Esophagus muscularis mucosa (tissue), 4 donors: ENCODE measurements around the gene RND1. TPM values are rescaled to one million over a fixed set of nuclear protein-coding genes. Genes with fewer than 3 reads are reported as not detected.
"Not testable (repeated sequence)": the region's sequence is repeated elsewhere in the genome, so short reads cannot be mapped to it uniquely, and the experiment has no call there.

Experiments used
- DNase-seq: peaks from one replicate; pipeline ENCODE4 v3.0.0-alpha.2; 2017; ENCODE audit errors: extremely low spot score
- H3K27ac ChIP-seq, 4 donors: fragments of 200-600 bp; sonication (generic); replicated peaks in 1 of 4; 1 replicate in 3 of 4; 2 replicates in 1 of 4; pipeline ENCODE4 v1.5.1; 2016 to 2019; ENCODE audit warnings: mild to moderate bottlenecking in 1 of 4
- H3K27me3 ChIP-seq, 4 donors: fragments of 200-600 bp; sonication (generic); one replicate each; pipeline versions ENCODE4 v1.5.1 to v1.6.0; 2016 to 2019
- H3K36me3 ChIP-seq, 4 donors: fragments of 200-600 bp; sonication (generic); one replicate each; pipeline ENCODE4 v1.5.1; 2016 to 2019
- H3K4me1 ChIP-seq, 4 donors: fragments of 200-600 bp; sonication (generic); one replicate each; pipeline ENCODE4 v1.5.1; 2016 to 2019
- H3K4me3 ChIP-seq, 4 donors: fragments of 200-600 bp; sonication (generic); 1 replicate in 2 of 4; 2 replicates in 2 of 4; pipeline ENCODE4 v1.5.1; 2016 to 2019; ENCODE audit warnings: mild to moderate bottlenecking in 4 of 4, moderate library complexity in 1 of 4
- H3K9me3 ChIP-seq, 4 donors: fragments of 200-600 bp; sonication (generic); 1 replicate in 3 of 4; 2 replicates in 1 of 4; pipeline ENCODE4 v1.5.1; 2016 to 2019
- EP300 ChIP-seq: sonication (generic); formaldehyde crosslinking; IDR thresholded peaks from one replicate; pipeline ENCODE4 v1.6.1; 2017; ENCODE audit warnings: antibody characterized with exemption
- POLR2A ChIP-seq: fragments of 450-650 bp; IDR thresholded peaks from one replicate; pipeline ENCODE4 v1.6.1; 2017; ENCODE audit warnings: antibody characterized with exemption, moderate library complexity, mild to moderate bottlenecking, low read depth
- POLR2AphosphoS5 ChIP-seq, 2 donors: sonication (generic); formaldehyde crosslinking; IDR thresholded peaks; one replicate each; pipeline ENCODE4 v1.6.1; 2017; ENCODE audit warnings: antibody characterized with exemption in 2 of 2
- WGBS: methylation state at CpG from one replicate; pipeline ENCODE4 v1.1.5; 2018; 5-methylcytosine and 5-hydroxymethylcytosine counted together
- intact Hi-C: fragments of 100-400 bp; cut with DNase I; formaldehyde crosslinking; loops from one replicate; pipeline ENCODE4 v1.15.1; 2023
- total RNA-seq, 4 donors: library from RNA; depleted of rRNA; stranded (reverse); fragments of >200 nt; gene quantifications; one replicate each; pipeline versions ENCODE4 v1.1.0 to v1.2.1, GENCODE V29; 2016
- TF ChIP-seq, protein P1 (sequence below), 3 experiments: fragments of 200-600 bp in 2 of 3; fragments of 450-650 bp in 1 of 3; sonication (generic) in 2 of 3; IDR thresholded peaks; one replicate each; pipeline ENCODE4 v1.5.1; 2017 to 2019; ENCODE audit warnings: antibody characterized with exemption in 3 of 3, mild to moderate bottlenecking in 2 of 3, moderate library complexity in 1 of 3

The RND1 gene
- total RNA-seq, 4 donors from 2014 or later: 0.29 to 6.5 (median 0.32) TPM; not detected in 1

DNA sequence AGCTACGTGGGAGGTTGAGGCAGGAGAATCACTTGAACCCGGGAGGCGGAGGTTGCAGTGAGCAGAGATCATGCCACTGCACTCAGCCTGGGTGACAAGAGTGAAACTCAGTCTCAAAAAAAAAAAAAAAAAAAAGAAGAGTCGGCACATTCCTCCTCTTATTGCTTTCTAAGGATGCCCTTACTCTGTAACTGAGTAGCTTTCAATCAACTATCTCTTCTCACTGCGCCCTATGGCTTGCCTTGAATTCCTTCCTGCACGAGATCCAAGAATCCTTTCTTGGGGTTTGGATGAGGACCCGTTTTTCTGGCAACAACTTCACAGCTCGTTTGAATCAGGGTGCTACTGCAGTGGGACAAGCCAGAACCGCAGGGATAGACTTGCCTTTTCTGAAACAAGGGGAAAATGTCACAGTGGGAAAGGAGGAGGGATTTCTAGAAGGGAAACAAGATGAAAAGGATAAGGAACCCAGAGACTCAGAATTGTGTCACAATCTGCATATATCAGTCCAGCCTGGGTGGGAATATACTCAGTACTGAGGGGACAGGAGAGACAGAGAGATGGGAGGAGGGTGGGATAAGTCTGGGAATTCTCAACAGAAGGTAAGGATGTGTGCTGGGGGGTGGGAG lies 16.1 kb upstream of the RND1 start:
- Histone ChIP-seq H3K27ac (peak overlapping the region in 3 of 4 donors; percentile 7 to 46 (median 45)), H3K27me3 (peaks cover 0 to 44% (median 1%) of the 10 kb centered on the region in 4 donors), H3K4me3 (peak overlapping the region in 3 of 4 donors; percentile 1 to 30 (median 25)), H3K9me3 (no peaks in the 10 kb centered on the region), H3K4me1 (peaks cover 8 to 20% (median 14%) of the 10 kb centered on the region in 4 donors), H3K36me3 (no peaks in the 10 kb centered on the region)
- WGBS: 42% methylated on average over 9 of the region's 9 CpGs
- intact Hi-C loops: no loop called here
- DNase-seq: no peak
- TF ChIP-seq, protein P1, sequence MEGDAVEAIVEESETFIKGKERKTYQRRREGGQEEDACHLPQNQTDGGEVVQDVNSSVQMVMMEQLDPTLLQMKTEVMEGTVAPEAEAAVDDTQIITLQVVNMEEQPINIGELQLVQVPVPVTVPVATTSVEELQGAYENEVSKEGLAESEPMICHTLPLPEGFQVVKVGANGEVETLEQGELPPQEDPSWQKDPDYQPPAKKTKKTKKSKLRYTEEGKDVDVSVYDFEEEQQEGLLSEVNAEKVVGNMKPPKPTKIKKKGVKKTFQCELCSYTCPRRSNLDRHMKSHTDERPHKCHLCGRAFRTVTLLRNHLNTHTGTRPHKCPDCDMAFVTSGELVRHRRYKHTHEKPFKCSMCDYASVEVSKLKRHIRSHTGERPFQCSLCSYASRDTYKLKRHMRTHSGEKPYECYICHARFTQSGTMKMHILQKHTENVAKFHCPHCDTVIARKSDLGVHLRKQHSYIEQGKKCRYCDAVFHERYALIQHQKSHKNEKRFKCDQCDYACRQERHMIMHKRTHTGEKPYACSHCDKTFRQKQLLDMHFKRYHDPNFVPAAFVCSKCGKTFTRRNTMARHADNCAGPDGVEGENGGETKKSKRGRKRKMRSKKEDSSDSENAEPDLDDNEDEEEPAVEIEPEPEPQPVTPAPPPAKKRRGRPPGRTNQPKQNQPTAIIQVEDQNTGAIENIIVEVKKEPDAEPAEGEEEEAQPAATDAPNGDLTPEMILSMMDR (IDR thresholded peaks at IDR 0.05): no peak
- no peak for TF ChIP-seq POLR2A
- TF ChIP-seq EP300: no peak
- TF ChIP-seq POLR2AphosphoS5 (IDR thresholded peaks at IDR 0.05): no peak

DNA sequence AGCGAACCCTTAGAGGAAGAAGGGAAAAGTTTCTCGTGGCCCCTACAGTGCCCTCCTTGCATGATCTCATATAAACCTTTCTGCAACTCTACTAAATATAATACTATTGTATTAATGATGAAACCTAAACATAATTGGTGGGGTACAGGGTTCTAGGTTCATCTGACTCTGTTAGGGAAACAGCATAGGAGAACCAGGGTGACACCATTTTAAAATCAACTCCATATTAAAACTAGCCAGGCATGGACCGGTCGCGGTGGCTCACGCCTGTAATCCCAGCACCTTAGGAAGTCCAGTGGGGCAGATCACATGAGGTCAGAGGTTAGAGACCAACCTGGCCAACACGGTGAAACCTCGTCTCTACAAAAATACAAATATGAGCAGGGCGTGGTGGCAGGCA lies 15.0 kb upstream of the RND1 start:
- Histone ChIP-seq H3K27me3 (peaks cover 0 to 44% (median 1%) of the 10 kb centered on the region in 4 donors), H3K4me3 (no peak overlapping the region), H3K27ac (no peak overlapping the region), H3K4me1 (peaks cover 8 to 20% (median 14%) of the 10 kb centered on the region in 4 donors), H3K9me3 (no peaks in the 10 kb centered on the region), H3K36me3 (no peaks in the 10 kb centered on the region)
- DNase-seq: no peak
- TF ChIP-seq POLR2AphosphoS5 (IDR thresholded peaks at IDR 0.05) (no peak), EP300 (no peak), POLR2A (no peak)
- TF ChIP-seq, protein P1 (IDR thresholded peaks at IDR 0.05): no peak
- intact Hi-C loops: no loop called here
- 82% methylated on average over 9 of the region's 9 CpGs for WGBS

DNA sequence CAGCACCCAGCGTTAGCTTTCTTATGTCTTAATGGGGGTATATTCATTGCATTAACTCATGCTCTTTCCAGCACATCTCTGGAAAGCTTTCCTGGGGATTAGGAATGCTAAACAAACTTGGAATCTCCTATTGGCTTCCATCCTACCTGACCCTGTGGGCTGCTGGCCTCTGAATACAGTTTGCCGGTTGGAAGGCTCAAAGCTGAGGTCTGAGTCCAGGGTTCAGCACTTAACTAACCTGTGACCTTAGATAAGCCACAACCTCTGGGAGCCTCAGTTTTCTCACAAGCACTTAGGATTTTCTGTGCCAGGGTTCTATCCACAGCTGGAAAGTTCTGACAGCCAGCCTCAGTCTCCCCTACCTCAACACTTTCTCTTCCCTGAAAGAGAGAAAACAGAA lies 12.9 kb upstream of the RND1 start:
- 75% methylated on average over 2 of the region's 2 CpGs for WGBS
- H3K36me3 ChIP-seq: no peaks in the 10 kb centered on the region
- H3K4me1 ChIP-seq: peaks cover 8 to 20% (median 14%) of the 10 kb centered on the region in 4 donors
- H3K27ac ChIP-seq: no peak overlapping the region
- TF ChIP-seq, protein P1 (IDR thresholded peaks at IDR 0.05): no peak
- no peak for TF ChIP-seq EP300
- TF ChIP-seq POLR2A: no peak
- TF ChIP-seq POLR2AphosphoS5 (IDR thresholded peaks at IDR 0.05): no peak
- intact Hi-C loops: no loop called here
- no peak for DNase-seq
- peaks cover 0 to 42% (median 1%) of the 10 kb centered on the region in 4 donors for H3K27me3 ChIP-seq
- H3K4me3 ChIP-seq: no peak overlapping the region
- no peaks in the 10 kb centered on the region for H3K9me3 ChIP-seq

GRCh38 chr12:48875944-48876515 lies 10.4 kb upstream of the RND1 start:
- intact Hi-C loops: no loop called here
- Histone ChIP-seq H3K9me3 (no peaks in the 10 kb centered on the region), H3K4me1 (no peaks in the 10 kb centered on the region), H3K27ac (no peak overlapping the region), H3K4me3 (no peak overlapping the region), H3K27me3 (peaks cover 0 to 29% (median under 1%) of the 10 kb centered on the region in 4 donors), H3K36me3 (no peaks in the 10 kb centered on the region)
- WGBS: 71% methylated on average over 4 of the region's 4 CpGs
- DNase-seq: no peak
- no peak for TF ChIP-seq EP300

DNA sequence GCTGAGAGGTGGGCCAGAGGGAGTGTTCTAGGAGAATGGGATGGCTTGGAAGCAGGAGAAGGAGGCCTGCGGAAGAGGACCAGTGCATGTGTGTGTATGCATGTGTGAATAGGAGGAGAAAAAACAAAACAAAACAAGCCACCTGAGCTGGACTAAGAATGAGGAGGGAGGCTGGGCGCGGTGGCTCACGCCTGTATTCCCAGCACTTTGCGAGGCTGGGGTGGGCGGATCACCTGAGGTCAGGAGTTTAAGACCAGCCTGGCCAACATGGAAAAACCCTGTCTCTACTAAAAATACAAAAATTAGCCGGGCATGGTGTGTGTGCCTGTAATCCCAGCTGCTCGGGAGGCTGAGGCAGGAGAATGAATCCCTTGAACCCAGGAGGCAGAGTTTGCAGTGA lies 7.9 kb upstream of the RND1 start:
- H3K9me3 ChIP-seq, DNase-seq, H3K4me3 ChIP-seq, intact Hi-C loops, H3K27me3 ChIP-seq, H3K27ac ChIP-seq, H3K36me3 ChIP-seq, H3K4me1 ChIP-seq: not testable (repeated sequence)
- 87% methylated on average over 8 of the region's 8 CpGs for WGBS

GRCh38 chr12:48873096-48873495 lies 7.4 kb upstream of the RND1 start:
- H3K4me1 ChIP-seq: no peaks in the 10 kb centered on the region
- no peak for DNase-seq
- H3K27ac ChIP-seq: no peak overlapping the region
- intact Hi-C loops: no loop called here
- H3K36me3 ChIP-seq: no peaks in the 10 kb centered on the region
- no peaks in the 10 kb centered on the region for H3K9me3 ChIP-seq
- H3K4me3 ChIP-seq: no peak overlapping the region
- 69% methylated on average over 4 of the region's 4 CpGs for WGBS
- peaks cover 0 to under 1% (median 0%) of the 10 kb centered on the region in 4 donors for H3K27me3 ChIP-seq
- TF ChIP-seq EP300 (no peak), POLR2AphosphoS5 (IDR thresholded peaks at IDR 0.05) (no peak), POLR2A (no peak)
- TF ChIP-seq, protein P1 (IDR thresholded peaks at IDR 0.05): no peak
